HG03442 (cell line): ENCODE data around the gene PPP1R1B.

Experiments used
- ATAC-seq: cut with Tn5 transposase; IDR thresholded peaks from one replicate; pipeline ENCODE4 v1.9.1; 2021; ENCODE audit warnings: mild to moderate bottlenecking, moderate library complexity; ENCODE audit not compliant: unreplicated experiment

PPP1R1B gene

DNA sequence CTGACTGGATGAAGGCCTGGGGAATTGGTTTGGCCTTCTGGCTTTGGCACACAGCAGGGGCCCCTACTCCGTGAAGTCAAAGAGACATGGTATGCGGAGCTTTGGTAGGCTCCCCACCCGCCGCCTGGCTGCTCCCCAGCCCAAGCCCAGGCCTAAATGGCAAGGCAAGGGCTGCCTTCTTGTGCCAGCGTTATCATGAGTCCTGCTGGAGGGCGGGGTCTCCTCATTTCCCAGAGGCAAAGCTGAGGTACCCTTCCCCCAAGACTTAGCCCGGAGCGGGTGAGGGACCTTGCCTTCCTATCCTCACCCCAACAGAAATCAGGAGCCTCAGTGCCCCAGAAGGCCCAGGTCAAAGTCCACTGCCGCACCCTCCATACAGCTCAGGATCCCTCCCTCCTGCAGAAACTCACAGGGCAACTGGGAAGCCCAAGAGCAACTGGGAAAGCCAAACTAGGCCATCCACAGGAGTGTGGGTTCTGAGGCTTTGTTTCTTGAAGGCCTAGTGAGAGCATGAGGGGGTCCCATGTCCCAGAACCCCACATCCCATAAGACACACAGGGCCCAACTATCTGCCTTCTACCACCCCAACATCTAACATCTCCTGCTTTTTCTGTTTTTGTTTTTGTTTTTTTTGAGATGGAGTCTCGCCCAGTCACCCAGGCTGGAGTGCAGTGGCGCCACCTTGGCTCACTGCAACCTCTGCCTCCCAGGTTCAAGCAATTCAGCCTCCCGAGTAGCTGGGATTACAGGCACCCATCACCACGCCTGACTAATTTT is 51.8 kb downstream of the PPP1R1B start:
- ATAC-seq = no peak

DNA sequence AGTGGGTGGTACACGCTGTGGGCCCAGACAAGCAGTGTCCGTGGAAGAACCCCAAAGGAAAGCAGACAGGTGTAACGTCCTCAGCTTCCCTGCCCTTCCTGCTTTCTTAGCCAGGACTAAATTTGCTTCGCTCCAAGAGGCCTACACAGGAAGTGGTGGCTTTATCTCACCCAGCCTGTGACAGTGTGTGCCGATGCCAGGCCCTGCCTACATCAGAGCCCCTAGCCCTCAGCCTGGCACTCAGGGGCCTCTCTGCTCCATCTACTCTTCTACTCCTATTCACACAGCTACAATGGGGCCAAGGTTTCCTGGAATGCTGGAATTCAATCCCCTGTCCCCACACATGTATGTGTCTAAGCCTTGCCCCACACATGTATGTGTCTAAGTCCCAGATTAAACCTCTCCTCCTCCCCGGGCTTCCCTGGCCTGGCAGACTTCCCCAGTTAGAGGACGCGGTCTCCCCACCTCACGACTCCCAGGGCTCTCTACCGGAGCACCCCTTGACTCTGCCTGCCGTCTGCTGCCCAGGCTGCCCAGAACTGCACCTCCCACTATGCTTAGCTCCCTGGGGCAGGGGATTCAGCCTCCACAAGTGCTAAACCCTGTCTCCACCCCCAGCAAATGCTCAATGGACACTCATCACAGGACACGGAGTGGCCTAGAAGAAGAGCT is 52.9 kb downstream of the PPP1R1B start:
- ATAC-seq = no peak

DNA sequence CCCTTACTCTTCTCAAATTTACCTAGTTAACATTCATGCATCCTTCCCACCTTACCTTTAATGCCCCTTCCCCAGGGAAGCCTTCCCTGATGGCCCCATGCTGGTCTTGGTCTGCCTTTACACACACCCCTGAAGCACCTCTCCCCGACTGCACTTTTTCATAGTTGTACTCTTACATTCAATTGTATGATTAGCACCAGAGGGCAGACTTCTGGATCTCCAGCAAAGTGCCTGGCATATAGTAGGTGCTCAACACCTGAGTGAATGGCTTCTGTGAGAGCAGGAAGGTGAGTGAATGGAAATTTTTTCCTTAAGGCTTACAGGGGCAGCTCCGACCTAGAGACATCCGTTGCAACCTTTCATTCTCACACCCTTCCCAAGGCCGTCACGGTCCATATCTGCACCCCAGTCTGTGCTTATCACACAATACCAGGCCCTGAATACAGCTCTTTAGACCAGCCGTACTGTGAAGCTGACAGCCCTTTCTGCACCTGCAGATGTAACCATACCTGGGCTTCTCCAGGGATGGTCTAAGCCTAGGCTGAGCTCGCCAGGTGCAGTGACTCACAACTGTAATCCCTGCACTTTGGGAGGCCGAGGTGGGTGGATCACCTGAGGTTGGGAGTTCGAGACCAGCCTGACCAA is 56.7 kb downstream of the PPP1R1B start:
- no peak for ATAC-seq

DNA sequence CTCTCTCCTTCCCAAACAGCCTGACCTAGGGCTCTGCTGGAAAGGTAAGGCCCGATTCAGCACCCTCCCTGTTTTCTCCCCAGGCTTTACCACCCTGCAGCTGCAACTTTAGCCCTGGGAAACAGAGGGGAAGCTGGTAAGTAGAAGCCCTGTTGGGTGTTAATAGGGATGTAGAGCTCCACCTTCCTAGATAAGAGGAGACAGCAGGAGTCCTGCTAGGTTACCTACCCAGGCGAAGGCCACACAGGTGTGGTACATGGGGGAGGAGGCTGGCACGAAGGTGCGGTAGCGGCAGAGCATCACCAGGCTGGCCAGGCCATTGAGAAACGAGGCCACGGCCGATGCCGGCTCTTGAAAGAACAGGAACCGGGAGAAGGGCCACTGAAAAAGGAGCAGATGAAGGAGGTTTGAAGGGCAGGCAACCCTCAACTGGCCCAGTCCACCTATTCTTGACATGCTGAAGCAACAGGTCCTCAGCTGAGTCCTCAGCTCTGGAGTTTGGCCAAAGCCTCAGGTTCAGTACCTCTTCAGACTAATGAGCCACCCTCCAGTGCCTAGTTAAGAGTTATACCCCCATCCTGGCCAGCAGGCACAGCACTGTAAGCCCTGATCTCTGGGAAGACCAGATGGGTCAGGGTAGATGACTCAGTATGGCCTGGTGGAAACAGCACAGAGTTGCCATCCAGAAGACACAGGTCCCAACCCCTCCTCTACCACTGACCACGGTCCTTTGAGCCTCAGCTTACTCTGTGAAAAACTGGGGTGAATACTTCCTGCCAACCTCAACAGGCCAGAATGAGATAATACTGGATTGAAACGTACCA is 57.8 kb downstream of the PPP1R1B start:
- ATAC-seq = no peak
